GM18508 (cell line): ENCODE results near the gene UBE2B.
"Not testable (repeated sequence)": the region's sequence is repeated elsewhere in the genome, so short reads cannot be mapped to it uniquely, and the experiment has no call there.

Experiments
- ATAC-seq: cut with Tn5 transposase; IDR thresholded peaks from one replicate; pipeline ENCODE4 v1.9.1; 2021; ENCODE audit warnings: moderate number of reproducible peaks; ENCODE audit not compliant: insufficient read depth, unreplicated experiment

Gene UBE2B

GRCh38 chr5:134370871-134371833 is at the start of gene UBE2B:
UBE2B (plus strand) TSS chr5:134371569; CDS start chr5:134371596, 27 bp downstream.
- peak; percentile 61 for ATAC-seq

- no peak for ATAC-seq
Observed at GRCh38 chr5:134327327-134327726, 44.0 kb upstream of the UBE2B start.

- no peak for ATAC-seq
Observed at GRCh38 chr5:134328619-134329018, 42.8 kb upstream of the UBE2B start.

GRCh38 chr5:134336833-134337232 is 34.5 kb upstream of the UBE2B start:
- not testable (repeated sequence) for ATAC-seq

- not testable (repeated sequence) for ATAC-seq
Observed at GRCh38 chr5:134343500-134343899, 27.9 kb upstream of the UBE2B start.

GRCh38 chr5:134345476-134345875 is 25.9 kb upstream of the UBE2B start:
- ATAC-seq, result not testable (repeated sequence)

GRCh38 chr5:134345996-134346395 is 25.4 kb upstream of the UBE2B start:
- no peak for ATAC-seq

- ATAC-seq, result no peak
Observed at GRCh38 chr5:134349463-134349862, 21.9 kb upstream of the UBE2B start.

GRCh38 chr5:134355681-134356080 is 15.7 kb upstream of the UBE2B start:
- ATAC-seq, result no peak

- ATAC-seq, result no peak
Observed at GRCh38 chr5:134365604-134366003, 5.8 kb upstream of the UBE2B start.

- peak; percentile 2 for ATAC-seq
Observed at GRCh38 chr5:134370311-134370870, 978 bp upstream of the UBE2B start.

- no peak for ATAC-seq
Observed at GRCh38 chr5:134371834-134372340, 518 bp downstream of the UBE2B start.

- not testable (repeated sequence) for ATAC-seq
Observed at GRCh38 chr5:134373633-134374032, 2.3 kb downstream of the UBE2B start.

GRCh38 chr5:134374232-134374631 is 2.9 kb downstream of the UBE2B start:
- ATAC-seq, result no peak

GRCh38 chr5:134380346-134380745 is 9.0 kb downstream of the UBE2B start:
- ATAC-seq, result no peak

- not testable (repeated sequence) for ATAC-seq
Observed at GRCh38 chr5:134382204-134382603, 10.8 kb downstream of the UBE2B start.

- ATAC-seq, result no peak
Observed at GRCh38 chr5:134383980-134384697, 12.8 kb downstream of the UBE2B start.

- ATAC-seq, result no peak
Observed at GRCh38 chr5:134387443-134387842, 16.1 kb downstream of the UBE2B start.

GRCh38 chr5:134392301-134392700 is 20.9 kb downstream of the UBE2B start:
- no peak for ATAC-seq

GRCh38 chr5:134394932-134395331 is 23.6 kb downstream of the UBE2B start:
- ATAC-seq, result no peak

- no peak for ATAC-seq
Observed at GRCh38 chr5:134396274-134396673, 24.9 kb downstream of the UBE2B start.
